Putamen (tissue), 1 donor: Measurements from ENCODE around the gene RASSF9.

Experiments used
- DNase-seq: peaks from one replicate; pipeline ENCODE4 v3.0.0-alpha.2; 2016; ENCODE audit warnings: low spot score

Gene RASSF9

DNA sequence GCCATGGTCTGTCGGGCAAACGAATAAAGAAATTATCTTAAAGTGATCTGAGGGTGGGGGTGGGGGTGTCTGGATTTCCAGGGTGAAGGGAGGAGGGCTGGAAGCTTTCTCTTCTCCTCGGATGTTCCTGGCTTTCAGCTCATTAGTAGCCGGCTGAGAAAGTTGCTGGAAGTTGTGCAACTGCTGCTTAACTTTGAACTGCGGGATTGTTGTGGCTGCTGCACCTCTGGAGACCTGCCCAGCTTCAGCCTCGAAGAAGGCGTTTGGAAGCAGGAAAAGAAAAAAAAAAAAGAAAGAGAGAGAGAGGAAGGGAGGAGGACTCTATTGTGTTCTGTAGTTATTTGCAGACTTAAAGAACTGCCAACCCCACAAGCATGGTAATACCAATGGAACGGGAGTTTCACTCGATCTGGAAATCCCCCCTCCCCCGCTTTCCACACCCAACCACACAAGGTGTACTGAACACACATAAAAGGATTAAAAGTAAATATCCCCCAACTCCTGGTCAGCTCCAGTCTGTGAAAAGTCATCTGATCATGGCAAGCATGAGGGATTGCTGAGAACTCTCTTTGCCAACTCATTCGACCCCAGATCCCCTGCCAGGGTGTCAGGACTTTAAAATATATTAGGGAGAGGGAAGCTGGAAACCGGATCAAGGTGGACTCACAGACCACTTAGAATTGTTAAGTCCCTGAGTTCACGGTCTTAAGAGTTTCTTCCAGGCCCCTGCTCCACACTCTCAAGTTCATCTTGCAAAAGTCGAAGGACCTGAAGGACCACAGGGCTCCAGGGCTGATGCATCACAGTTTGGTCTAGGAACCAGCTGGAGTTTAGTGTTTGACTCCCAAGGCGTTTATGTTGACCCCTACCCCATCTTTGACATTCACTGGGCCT lies at the start of gene RASSF9:
Gene RASSF9 (minus strand): TSS at position 213 of the 894 bp plus-strand sequence. CDS start 208 bp downstream, at position 5.
- no peak for DNase-seq

DNA sequence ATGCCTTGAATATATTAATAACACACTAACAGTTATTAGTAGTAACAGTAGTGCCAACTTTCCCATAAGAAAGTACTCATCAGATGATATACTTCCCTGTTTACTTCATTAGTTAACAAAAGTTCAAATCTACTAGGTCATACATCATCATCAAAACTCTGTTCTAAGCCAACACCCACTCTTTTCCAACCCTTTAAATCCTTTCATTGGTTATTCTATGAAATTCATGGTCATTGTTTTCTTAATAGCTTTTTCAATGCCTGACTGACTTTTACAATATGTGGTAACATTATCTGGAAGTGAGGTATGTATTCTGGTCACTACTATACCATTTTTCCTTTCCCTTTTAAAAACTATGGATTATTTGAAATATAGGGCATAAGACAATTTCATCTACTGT lies 47.6 kb upstream of the RASSF9 start:
- no peak for DNase-seq

DNA sequence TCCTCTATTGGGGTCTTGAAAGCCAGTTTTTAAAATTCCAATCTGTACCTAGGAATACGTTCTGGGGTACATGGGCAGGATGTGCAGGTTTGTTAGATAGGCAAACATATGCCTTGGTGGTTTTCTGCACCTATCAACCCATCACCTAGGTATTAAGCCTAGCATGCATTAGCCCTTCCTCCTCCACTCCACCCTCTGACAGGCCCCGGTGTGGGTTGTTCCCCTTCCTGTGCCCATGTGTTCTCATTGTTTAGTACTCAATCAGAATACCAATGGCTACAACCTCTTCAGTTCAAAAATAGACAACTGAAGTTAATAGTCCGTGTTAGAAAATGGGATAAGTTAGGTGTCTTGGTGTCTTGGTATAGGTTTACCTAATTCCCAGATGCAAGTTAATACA lies 41.2 kb upstream of the RASSF9 start:
- no peak for DNase-seq

DNA sequence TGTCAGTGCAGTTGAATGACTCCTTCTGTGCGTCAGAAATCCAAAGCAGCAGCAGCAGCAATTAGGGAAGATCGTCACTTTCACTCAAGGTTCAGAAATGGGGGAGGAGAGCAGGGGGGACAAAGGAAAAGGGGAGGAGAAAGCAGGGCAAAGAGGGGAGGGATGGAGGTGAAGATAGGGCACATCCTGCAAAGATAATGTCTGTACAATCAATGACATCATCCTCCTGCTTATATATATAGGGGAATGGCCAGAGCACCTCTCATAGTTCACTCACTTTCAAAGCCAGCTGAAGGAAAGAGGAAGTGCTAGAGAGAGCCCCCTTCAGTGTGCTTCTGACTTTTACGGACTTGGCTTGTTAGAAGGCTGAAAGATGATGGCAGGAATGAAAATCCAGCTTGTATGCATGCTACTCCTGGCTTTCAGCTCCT lies 37.8 kb upstream of the RASSF9 start, which contains the start of gene NTS:
Gene NTS (plus strand): TSS at position 265 of the 431 bp plus-strand sequence. CDS start 109 bp downstream, at position 374.
- DNase-seq = no peak

DNA sequence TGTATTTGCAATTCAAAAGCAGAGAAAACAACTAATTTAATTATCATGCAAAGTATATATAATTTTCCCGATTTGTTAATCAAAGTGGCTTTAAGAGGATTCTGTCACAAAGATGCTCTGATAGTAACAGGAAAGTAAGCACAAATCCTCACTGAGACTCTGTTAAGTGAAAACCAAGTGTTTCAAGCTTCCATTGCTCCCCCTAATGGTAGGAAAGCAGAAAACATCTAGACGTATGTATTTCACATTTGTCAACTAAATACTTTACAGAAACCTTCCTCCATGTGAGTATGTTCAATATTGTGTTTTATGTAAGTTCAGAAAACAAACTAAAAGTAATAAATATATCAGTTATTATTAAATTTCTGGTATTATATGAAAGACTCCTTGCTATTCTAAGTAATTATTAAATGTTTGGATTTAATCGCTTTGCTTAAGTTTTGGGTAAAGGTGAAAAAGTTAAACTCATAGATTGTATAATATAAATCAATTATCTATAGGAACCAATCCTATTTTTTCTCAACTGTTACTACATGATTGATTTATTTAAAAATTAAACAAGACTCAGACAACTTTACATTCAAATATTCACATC lies 36.4 kb upstream of the RASSF9 start:
- DNase-seq = peak; percentile 37

DNA sequence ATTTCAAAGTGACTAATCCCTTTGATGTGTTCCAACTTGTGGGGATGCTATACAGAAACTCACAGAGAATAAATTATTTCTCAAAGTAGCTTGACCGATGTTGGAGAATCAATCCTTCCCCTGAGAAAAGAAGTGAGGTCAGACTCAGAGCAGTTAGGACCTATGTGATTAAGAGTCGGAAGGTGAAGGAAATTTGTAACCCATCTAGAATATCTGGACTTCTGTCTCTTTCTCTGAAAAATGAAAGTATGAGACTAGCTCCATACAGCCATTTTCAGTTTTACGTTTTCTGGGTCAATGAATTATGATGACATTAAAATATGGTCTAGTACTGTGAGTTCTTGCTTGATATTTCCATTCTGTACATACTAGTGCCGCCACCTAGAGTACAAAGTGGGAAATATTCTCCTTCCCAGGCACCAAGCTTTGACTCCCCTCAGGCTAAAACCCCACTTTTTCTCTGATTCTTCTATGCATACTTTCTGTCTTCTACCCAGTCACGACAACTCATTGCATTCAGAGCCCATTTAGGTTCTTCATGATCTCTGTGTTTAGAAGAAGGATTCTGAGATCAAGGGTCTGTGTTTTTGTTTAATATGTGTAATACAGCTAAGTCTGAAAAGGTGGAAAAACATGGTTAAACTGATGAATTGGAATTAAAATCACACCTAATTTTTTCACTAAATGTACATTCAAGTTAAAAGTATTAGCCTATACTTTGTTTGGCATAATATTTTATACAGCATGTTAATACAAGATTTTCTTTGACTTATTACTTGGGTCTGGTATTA lies 31.0 kb upstream of the RASSF9 start:
- peak; percentile 22 for DNase-seq

DNA sequence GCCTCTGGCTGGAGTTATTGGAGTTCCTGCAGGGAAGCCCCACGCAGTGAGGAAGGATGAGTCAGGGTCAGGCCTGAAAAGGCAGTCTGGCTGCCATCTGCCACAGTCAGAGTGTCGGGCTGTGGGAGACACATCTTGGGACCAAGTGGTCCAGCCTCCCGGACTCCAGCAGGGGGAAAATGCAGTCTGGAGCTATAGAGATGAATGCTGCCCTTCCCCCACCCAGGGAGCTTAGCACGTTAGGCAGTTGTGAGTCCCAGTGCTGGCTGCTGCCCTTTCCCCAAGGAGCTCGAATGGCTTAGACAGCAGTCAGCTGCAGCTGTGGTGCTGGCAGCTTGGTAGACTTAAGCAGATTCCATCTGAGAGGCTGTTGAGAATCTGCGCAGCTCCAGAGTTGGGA lies 29.7 kb upstream of the RASSF9 start:
- DNase-seq = no peak

DNA sequence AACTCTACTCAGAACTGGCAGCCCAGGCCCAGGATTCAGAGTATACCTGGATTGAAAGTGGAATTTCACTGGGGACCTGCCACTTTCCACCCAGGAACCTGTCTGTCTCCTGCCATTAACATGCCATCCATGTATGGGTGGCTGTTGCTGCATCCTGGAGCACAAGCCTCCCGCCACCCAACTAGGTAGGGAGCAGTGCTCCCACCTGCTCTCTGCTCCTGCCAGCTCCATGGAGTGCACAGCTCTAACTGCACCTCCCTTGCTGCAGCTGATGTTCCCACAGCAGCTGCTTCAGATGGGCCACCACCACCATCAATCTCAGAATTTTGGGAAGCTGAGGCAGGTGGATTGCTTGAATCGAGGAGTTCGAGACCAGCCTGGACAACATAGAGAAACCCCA lies 20.8 kb upstream of the RASSF9 start:
- DNase-seq = no peak

DNA sequence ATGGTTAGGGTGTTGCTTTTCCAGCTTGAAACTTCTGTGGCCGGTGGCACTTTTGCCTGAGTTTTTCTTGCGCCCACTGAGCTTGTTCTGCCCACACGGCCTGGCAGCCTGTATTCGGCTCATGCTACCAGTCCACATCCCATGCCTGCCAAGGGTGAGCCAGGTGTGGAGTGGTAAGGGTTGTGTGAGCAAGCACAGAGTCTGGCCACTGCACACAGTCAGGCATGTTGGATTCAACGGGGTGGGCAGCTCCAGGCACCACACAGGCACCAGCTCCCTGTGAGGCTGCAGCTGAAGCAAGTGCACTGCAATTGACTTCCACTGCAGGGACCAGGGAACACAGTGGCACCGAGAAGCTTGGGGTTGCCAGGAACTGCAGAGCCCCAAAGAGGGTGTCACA lies 19.1 kb upstream of the RASSF9 start:
- DNase-seq = no peak

DNA sequence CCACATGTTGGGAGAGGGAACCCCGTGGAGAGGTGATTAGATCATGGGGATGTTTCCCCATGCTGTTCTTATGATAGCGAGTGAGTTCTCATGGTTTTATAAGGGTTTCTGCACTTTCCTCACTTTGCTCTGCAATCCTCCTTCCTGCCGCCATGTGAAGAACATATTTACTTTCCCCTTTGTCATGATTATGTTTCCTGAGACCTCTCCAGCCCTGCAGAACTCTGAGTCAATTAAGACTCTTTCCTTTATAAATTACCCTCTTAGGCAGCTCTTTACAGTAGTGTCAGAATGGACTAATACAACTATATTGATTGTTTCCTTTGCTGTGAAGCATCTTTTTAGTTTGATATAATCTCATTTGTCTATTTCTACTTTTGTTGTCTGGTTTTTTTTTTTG lies 13.1 kb upstream of the RASSF9 start:
- DNase-seq = no peak

DNA sequence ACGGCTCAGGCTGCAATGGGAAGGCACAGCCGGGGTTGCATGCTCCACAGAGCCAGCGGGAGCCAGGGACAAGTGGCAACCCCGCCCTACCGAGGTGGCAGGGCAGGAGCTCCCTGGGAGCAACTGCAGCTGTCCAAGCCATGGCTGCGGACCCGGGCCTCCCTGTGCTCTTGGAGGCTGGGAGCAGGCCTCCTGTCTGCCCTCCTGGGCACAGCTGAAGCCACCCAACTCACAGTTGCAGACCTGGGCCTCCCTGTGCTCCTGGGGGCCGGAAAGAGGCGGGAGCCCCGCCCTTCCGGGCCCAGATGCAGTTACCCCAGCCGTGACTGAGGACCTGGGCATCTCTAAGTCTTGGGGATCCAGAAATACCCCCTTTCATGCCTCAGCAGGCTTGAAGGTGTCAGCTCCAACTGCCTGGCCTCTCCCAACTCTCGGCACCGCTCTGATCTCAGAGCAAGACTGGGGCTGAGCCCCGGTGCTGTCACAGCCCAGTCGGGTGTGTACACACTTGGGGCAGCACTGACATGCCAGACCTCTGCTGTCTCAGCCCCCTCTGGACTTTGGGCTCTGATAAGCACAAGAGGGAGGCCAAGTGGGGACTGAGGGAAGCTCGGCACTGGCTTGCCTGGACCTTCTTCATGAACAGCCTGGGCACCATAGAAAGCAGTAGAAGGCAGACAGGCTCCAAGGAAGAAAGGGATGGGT lies 7.5 kb upstream of the RASSF9 start:
- DNase-seq = no peak

GRCh38 chr12:85835426-85836196 lies 598 bp downstream of the RASSF9 start:
- DNase-seq = no peak

- DNase-seq = no peak
Observed at GRCh38 chr12:85834378-85834777, 1.8 kb downstream of the RASSF9 start.

DNA sequence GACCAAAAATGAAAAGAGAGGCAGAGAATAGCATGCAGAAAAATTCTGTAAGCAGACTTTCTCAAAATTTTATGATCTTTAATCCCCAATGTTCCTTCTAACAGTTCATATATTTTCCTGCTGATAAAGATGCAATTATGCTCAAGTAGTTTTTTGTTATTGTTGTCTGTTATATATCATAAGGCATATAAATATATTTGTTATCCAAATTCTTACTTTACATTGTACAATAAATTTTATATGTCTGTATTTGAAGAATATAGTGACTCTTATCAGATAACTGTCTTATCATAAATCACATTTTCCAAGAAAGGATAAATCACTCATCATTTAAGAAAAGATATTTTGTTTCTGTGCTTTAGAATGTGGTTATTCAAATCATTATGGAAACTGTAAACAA lies 2.6 kb downstream of the RASSF9 start:
- DNase-seq = no peak

DNA sequence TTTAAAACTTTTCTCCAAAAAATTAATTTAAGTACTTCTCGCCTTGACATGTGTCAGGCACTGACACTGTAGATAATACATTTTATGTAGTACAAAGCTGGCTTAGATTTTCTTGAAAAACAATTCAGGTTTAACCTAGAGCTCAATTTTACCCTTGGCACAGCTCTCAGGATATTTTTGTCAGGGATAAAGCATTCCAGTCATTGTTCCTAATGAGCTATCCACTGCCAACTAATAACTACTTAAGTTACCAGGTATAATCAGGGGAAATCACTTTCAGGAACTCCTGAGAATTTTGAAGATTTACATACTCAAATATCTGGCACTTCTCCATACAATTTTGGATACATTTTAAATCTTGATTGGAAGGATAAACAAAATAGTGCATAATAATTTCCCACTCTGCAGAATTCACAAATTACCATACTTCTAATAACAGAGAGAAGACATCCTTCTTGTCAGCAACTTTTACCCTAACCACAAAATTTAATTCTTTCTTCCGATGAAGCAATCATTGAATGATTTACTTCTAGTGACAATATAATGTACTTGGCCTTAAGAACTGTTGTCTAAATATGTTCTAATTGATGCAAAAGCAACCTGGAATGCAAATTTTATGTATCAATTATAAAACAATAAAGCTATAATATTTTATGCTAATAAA lies 4.8 kb downstream of the RASSF9 start:
- no peak for DNase-seq

DNA sequence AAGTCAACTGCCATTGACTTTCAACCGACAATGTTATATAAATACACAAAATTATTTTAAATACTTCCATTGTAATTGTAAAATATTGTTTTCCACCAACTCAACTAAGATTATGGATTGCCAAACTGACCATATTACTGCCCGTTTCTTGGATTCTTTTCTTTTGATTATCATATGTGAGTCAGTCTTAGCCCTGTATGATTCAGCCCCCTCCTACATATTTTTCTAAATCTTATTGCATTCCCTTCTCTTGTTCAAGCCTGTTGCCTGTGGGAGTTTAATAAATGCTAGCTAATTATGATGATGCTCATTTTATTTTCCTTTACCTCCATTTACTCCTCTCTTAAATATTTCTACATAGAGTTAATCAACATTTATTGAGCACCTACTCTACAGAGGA lies 6.8 kb downstream of the RASSF9 start:
- no peak for DNase-seq

- DNase-seq = no peak
Observed at GRCh38 chr12:85828576-85828975, 7.6 kb downstream of the RASSF9 start.

- DNase-seq = no peak
Observed at GRCh38 chr12:85825746-85826145, 10.5 kb downstream of the RASSF9 start.

- DNase-seq = no peak
Observed at GRCh38 chr12:85823436-85824180, 12.6 kb downstream of the RASSF9 start.

DNA sequence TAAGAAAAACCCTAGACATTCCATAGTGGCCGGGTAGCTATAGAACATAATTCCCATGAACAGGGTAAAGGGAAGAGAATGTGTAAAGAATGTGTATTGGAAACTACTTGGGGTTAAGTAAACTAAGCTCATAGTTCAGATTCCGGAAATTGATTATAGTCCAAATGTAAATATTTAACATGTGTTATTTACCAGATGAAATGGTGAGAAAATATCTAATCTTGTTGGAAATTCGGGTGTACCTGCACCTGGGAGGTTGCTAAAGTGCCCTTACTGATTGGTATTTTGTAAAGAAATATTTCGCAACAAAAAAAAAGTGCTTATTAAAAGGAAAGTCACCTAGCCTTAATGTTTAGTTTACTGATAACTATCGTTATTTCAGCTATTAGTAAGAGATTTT lies 14.4 kb downstream of the RASSF9 start:
- DNase-seq = no peak
